Astrocyte of the spinal cord (primary cell): Measurements from ENCODE around the gene SESTD1.

ENCODE experiments used
- DNase-seq: peaks from one replicate; pipeline ENCODE4 v3.0.0; 2011; ENCODE audit warnings: low read depth, low spot score
- H3K4me3 ChIP-seq: 2 replicates; pipeline ENCODE4 v1.5.1; 2011; ENCODE audit warnings: low read depth, mild to moderate bottlenecking, low read length, moderate library complexity
- in situ Hi-C: cut with HindIII; loops from 2 replicates; pipeline ENCODE4 v1.10.0; 2017; ENCODE audit warnings: low sequenced_read_pairs
- TF ChIP-seq, protein P1 (sequence below): IDR thresholded peaks from 2 replicates; pipeline ENCODE4 v1.5.1; 2012; ENCODE audit warnings: low read depth, mild to moderate bottlenecking, low read length, inconsistent platforms

SESTD1 gene

DNA sequence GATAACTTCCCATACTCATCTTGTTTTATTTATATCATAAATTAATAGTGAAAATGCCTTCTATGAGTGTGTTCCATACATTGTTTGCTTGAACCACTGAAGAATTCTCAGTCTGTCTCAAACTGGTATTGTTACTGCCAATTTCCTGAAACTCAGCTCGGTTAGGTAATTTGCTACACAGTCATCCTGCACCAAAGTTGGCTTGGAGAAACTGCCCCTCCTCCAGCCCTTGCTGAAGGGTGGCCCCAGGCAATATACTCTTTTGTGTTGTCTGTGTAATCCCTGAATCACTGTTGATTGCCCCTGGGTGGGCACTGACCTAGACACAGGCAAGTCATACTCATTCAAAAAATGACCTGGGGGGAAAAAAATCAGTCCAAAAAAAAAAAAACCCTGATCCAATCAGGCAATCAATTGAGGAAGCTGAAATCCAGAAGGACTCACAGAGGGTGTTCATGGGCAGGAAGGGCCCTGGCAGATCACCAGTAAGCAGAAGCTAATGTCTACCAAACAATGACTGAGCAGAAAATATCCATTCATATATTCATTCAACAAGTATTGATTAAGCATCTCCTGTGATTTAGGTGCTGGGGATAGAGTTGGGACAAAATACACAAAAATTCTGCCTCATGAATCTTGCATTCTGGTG, 3.8 kb upstream of the SESTD1 start:
- H3K4me3 ChIP-seq = no peak overlapping the region
- TF ChIP-seq, protein P1, sequence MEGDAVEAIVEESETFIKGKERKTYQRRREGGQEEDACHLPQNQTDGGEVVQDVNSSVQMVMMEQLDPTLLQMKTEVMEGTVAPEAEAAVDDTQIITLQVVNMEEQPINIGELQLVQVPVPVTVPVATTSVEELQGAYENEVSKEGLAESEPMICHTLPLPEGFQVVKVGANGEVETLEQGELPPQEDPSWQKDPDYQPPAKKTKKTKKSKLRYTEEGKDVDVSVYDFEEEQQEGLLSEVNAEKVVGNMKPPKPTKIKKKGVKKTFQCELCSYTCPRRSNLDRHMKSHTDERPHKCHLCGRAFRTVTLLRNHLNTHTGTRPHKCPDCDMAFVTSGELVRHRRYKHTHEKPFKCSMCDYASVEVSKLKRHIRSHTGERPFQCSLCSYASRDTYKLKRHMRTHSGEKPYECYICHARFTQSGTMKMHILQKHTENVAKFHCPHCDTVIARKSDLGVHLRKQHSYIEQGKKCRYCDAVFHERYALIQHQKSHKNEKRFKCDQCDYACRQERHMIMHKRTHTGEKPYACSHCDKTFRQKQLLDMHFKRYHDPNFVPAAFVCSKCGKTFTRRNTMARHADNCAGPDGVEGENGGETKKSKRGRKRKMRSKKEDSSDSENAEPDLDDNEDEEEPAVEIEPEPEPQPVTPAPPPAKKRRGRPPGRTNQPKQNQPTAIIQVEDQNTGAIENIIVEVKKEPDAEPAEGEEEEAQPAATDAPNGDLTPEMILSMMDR = no peak
- in situ Hi-C loops = no loop called here
- peak; percentile 40 for DNase-seq

DNA sequence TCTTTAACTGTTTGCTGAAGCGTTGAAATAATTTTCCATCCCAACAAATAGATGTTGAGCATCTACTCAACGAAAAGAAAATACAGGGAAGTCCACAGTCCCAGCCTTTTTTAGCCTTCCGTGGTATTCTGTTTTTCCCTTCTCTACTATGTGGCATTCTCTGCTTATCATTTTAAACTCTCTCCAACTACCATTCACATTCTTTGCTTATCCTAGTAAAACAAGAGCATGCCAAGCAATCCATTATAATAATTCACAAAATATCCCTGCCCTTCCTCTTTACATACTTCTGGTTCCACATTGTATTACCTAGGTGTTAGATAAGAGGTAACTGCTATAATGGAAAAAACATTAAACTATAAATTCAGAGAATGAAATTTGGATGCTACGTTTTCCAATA, 1.6 kb upstream of the SESTD1 start:
- TF ChIP-seq, protein P1 = no peak
- no peak overlapping the region for H3K4me3 ChIP-seq
- DNase-seq = no peak
- in situ Hi-C loops = no loop called here

DNA sequence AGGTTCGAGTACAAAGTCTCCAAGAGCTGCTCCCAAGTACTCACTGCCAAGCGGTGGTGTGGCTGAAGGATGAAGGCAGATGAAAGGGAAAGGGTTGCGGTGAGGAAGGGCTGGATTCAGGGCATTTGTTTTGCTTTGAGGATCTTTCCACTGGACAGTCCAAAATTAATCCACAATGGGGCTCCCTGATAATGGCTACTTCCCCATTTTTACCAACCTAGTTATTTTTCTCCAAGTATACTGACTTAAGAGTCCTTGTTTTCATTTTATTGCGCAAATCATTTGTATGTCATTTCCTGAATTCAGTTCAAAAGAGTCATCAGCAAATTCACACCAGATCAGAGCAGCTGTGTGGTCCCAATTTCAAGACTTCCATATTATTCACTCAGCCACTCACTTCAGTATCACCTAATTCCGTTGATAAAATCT, 464 bp upstream of the SESTD1 start:
- in situ Hi-C loops = no loop called here
- DNase-seq = no peak

DNA sequence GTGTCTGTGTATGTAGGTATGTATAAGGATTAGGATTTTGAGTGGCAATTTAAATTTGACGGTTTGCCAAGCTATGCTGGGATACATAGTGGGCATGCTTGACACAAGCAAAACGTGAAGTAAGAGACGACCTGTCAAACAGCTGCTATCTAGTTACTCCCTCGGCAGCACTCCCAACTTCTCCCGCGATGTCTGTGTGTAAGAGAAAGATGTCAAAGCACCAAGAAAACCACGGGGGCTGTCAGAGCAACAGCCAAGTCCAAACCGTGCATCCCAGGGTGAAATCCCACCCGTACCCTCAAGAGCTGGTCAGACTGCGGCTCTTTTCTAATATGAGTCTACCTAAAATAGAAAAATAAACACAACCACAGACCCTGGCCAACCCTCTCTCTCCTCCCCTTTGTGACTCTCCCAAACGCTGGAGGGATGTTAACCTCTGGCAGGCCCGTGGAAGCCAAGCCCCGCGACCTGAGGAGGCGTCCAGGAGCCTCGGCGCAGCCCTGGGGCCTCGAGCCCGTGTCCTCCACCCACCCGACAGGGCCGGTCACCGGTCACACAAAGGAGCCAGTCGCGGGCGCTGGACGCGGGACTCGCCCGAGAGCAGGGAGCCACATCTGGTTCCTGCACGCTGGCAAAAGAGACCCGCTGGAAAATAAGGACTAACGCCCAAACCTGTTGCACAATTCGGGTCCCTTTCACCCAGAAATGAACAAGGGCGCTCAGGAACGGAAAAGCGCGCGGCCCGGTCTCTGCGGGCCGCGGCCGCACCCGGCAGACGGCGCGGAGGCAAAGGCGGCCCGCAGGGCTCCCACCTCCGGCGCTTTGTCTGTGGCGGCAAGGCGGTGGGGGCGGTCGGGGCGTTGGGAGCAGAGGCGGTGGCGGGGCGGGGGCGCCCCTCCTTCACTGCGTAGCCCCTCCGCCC, 925 bp downstream of the SESTD1 start:
- H3K4me3 ChIP-seq = peak overlapping the region; percentile 82
- DNase-seq = peak; percentile 57
- in situ Hi-C loops = no loop called here
- TF ChIP-seq, protein P1 = no peak

More for the DNA sequence above, 464 bp upstream of the SESTD1 start:
- TF ChIP-seq, protein P1 = no peak
- peak overlapping the region; percentile 82 for H3K4me3 ChIP-seq

DNA sequence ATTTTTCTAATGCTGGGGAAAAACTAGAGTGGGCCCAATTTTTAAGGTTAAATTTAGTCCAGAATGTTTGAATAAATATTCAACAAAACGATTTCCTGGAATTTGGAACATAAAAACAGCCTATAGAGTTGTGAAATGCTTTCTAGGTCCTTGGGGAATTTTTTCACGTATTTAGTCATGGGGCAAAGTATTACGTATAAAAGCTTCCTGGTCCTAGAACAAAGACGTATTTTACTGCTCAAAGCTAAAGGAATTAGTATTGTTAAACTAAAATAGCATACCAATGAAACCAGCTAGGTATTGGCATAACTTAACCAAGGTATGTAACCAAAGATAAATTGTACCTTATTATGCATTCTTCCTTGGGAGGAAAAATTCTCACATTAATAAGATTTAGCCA, 1.6 kb downstream of the SESTD1 start:
- in situ Hi-C loops = no loop called here
- DNase-seq = peak; percentile 54
- TF ChIP-seq, protein P1 = no peak
- H3K4me3 ChIP-seq = peak overlapping the region; percentile 82

- TF ChIP-seq, protein P1 = no peak
- no peak overlapping the region for H3K4me3 ChIP-seq
- in situ Hi-C loops = no loop called here
- no peak for DNase-seq
Observed at GRCh38 chr2:179262077-179262660, 2.5 kb downstream of the SESTD1 start.
